ENCODE data around the gene ACSF2.
A peak's percentile ranks its signal among the peaks of the same experiment; 100 is the strongest.
"Not testable (repeated sequence)": the region's sequence is repeated elsewhere in the genome, so short reads cannot be mapped to it uniquely, and the experiment has no call there.

The ACSF2 gene

GRCh38 chr17:50412188-50412732 lies 13.8 kb upstream of the ACSF2 start:
- no peak for DNase-seq

- no peak for DNase-seq
Measured at GRCh38 chr17:50414808-50415207, 11.2 kb upstream of the ACSF2 start.

GRCh38 chr17:50419577-50419976 lies 6.4 kb upstream of the ACSF2 start:
- not testable (repeated sequence) for DNase-seq

- no peak for DNase-seq
Measured at GRCh38 chr17:50420419-50421112, 5.5 kb upstream of the ACSF2 start.

GRCh38 chr17:50421308-50422051 lies 4.5 kb upstream of the ACSF2 start:
- DNase-seq, result no peak

GRCh38 chr17:50422738-50423137 lies 3.3 kb upstream of the ACSF2 start:
- no peak for DNase-seq

- no peak for DNase-seq
Measured at GRCh38 chr17:50423553-50424159, 2.4 kb upstream of the ACSF2 start.

- no peak for DNase-seq
Measured at GRCh38 chr17:50424246-50424995, 1.6 kb upstream of the ACSF2 start.

GRCh38 chr17:50424996-50425681 lies 879 bp upstream of the ACSF2 start:
- DNase-seq, result no peak

- DNase-seq, result no peak
Measured at GRCh38 chr17:50426472-50426782, 409 bp downstream of the ACSF2 start.

GRCh38 chr17:50426814-50427787 lies 1.1 kb downstream of the ACSF2 start:
- DNase-seq, result peak; percentile 65

- DNase-seq, result not testable (repeated sequence)
Measured at GRCh38 chr17:50428126-50428525, 2.1 kb downstream of the ACSF2 start.

- no peak for DNase-seq
Measured at GRCh38 chr17:50428831-50429424, 2.9 kb downstream of the ACSF2 start.

- DNase-seq, result no peak
Measured at GRCh38 chr17:50429793-50430192, 3.8 kb downstream of the ACSF2 start.

GRCh38 chr17:50430821-50431618 lies 5.0 kb downstream of the ACSF2 start:
- no peak for DNase-seq

GRCh38 chr17:50432125-50432762 lies 6.2 kb downstream of the ACSF2 start:
- DNase-seq, result no peak

GRCh38 chr17:50437409-50437808 lies 11.4 kb downstream of the ACSF2 start:
- no peak for DNase-seq

- no peak for DNase-seq
Measured at GRCh38 chr17:50439008-50439407, 13.0 kb downstream of the ACSF2 start.

- no peak for DNase-seq
Measured at GRCh38 chr17:50440172-50440837, 14.3 kb downstream of the ACSF2 start.

All from activated effector memory CD4-positive, alpha-beta T cell treated with anti-CD3 and anti-CD28 coated beads, Interleukin-2, amount 50 U/mL, for 16 hours (primary cell).